HEK293T (cell line): ENCODE data around the gene ART1.

ENCODE experiments used
- CTCF ChIA-PET: fragments of 350-600 bp; formaldehyde crosslinking; extraction: SDS; loops from one replicate; lab custom pipeline; 2021; ENCODE audit warnings: antibody characterized with exemption, inconsistent platforms; lab: Yijun Ruan, JAX
- POLR2A ChIA-PET: fragments of 350-600 bp; formaldehyde crosslinking; extraction: SDS; loops from one replicate; lab custom pipeline; 2020; ENCODE audit warnings: antibody characterized with exemption, inconsistent platforms; lab: Yijun Ruan, JAX
- DNase-seq: peaks from one replicate; pipeline ENCODE4 v3.0.0; 2012; ENCODE audit warnings: mixed read lengths; ENCODE audit errors: extremely low spot score
- ARNT ChIP-seq: fragments of 450-650 bp; IDR thresholded peaks from 2 replicates; pipeline ENCODE4 v1.6.1; 2017; ENCODE audit warnings: mild to moderate bottlenecking
- BHLHE40 ChIP-seq: fragments of 450-650 bp; IDR thresholded peaks from 2 replicates; pipeline ENCODE4 v1.6.1; 2016; ENCODE audit warnings: mild to moderate bottlenecking, moderate library complexity, borderline replicate concordance
- CTBP1 ChIP-seq: fragments of 450-650 bp; IDR thresholded peaks from 2 replicates; pipeline ENCODE4 v1.6.1; 2016; ENCODE audit warnings: borderline replicate concordance
- ELF4 ChIP-seq: fragments of 450-650 bp; IDR thresholded peaks from 2 replicates; pipeline ENCODE4 v1.6.1; 2017; ENCODE audit warnings: antibody characterized with exemption
- FOXA1 ChIP-seq: fragments of 450-650 bp; IDR thresholded peaks from 2 replicates; pipeline ENCODE4 v1.6.1; 2016; ENCODE audit warnings: mild to moderate bottlenecking
- FOXK2 ChIP-seq: fragments of 450-650 bp; IDR thresholded peaks from 2 replicates; pipeline ENCODE4 v1.6.1; 2016; ENCODE audit warnings: mild to moderate bottlenecking
- FOXM1 ChIP-seq: fragments of 450-650 bp; IDR thresholded peaks from 2 replicates; pipeline ENCODE4 v1.6.1; 2017; ENCODE audit warnings: mild to moderate bottlenecking, borderline replicate concordance
- HDGF ChIP-seq: fragments of 450-650 bp; IDR thresholded peaks from 2 replicates; pipeline ENCODE4 v1.6.1; 2017; ENCODE audit warnings: antibody characterized with exemption, borderline replicate concordance
- L3MBTL2 ChIP-seq: fragments of 450-650 bp; conservative IDR thresholded peaks from 2 replicates; pipeline ENCODE4 v1.6.1; 2016; ENCODE audit warnings: mild to moderate bottlenecking
- LEF1 ChIP-seq: fragments of 450-650 bp; IDR thresholded peaks from 2 replicates; pipeline ENCODE4 v1.6.1; 2017; ENCODE audit warnings: mild to moderate bottlenecking, borderline replicate concordance
- NFRKB ChIP-seq: fragments of 450-650 bp; IDR thresholded peaks from 2 replicates; pipeline ENCODE4 v1.6.1; 2016; ENCODE audit warnings: mild to moderate bottlenecking, moderate library complexity
- SP1 ChIP-seq: fragments of 450-650 bp; IDR thresholded peaks from 2 replicates; pipeline ENCODE4 v1.6.1; 2017
- SUZ12 ChIP-seq: fragments of 450-650 bp; IDR thresholded peaks from 2 replicates; pipeline ENCODE4 v1.6.1; 2016; ENCODE audit warnings: mild to moderate bottlenecking
- TARDBP ChIP-seq: fragments of 450-650 bp; IDR thresholded peaks from 2 replicates; pipeline ENCODE4 v1.6.1; 2016
- ZNF384 ChIP-seq: fragments of 450-650 bp; IDR thresholded peaks from 2 replicates; pipeline ENCODE4 v1.6.1; 2016
- TF ChIP-seq, protein P1 (sequence below): fragments of 450-650 bp; IDR thresholded peaks from 2 replicates; pipeline ENCODE4 v1.6.1; 2016

The ART1 gene

DNA sequence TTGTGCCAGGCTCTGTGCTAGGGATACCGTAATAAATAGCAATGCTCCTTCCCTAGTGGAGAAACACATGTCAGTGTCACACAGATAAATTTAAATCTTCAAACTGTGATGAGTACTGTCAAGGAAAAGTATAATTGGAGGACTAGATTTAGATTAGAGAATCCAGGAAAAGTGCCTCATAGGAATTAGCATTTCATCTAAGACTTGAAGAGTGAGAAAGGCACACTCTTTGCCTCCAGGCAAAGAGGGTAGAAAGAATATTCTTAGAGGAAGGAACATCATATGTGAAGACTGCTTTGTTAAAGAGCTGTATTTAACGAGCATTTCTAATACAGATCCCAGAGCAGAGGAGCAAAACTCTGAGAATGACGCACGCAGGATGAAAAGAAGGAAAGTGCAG lies 34.1 kb upstream of the ART1 start:
- CTCF ChIA-PET = interaction anchor here (1.8 kb wide), 1 partner anchor 32 kb away, joined by 4 read pairs; no protein-coding TSS in a partner anchor
- TF ChIP-seq FOXA1 (no peak), SP1 (no peak), NFRKB (no peak), LEF1 (no peak), L3MBTL2 (no peak), HDGF (no peak), ELF4 (no peak)
- DNase-seq = no peak
- POLR2A ChIA-PET = no interaction called here

DNA sequence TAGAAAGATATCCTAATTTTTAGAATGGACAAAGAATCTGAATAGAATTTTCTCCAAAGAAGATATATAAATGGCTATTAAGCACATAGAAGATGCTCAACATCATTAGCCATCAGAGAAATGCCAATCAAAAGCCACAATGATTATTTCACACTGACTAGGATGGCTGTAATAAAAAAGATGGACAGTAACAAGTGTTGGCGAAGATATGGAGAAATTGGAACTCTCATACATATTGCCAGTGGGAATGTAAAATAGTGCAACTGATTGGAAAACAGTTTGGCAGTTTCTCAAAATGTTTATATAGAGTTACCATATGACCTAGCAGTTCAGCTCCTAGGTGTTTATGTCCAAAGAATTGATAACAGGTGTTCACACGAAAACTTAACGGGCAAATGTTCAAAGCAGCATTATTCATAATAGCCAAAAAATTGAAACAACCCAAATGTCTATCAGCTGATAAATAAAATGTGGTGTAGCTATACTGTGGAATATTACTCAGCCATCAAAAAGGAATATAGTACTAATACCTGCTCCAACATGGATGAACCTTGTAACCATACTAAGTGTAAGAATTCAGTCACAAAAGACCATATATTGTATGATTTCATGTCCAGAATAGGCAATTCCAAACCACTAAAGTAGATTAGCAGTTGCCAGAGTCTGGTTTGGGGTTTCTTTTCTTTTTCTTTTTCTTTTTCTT lies 32.8 kb upstream of the ART1 start:
- ChIA-PET POLR2A (no interaction called here), CTCF (no interaction called here)
- TF ChIP-seq ELF4 (no peak), CTBP1 (no peak), SP1 (no peak), TARDBP (no peak), ZNF384 (no peak), FOXK2 (no peak), ARNT (no peak), FOXM1 (no peak), HDGF (no peak), NFRKB (no peak), L3MBTL2 (no peak), FOXA1 (no peak), SUZ12 (no peak), LEF1 (no peak), BHLHE40 (no peak)
- TF ChIP-seq, protein P1, sequence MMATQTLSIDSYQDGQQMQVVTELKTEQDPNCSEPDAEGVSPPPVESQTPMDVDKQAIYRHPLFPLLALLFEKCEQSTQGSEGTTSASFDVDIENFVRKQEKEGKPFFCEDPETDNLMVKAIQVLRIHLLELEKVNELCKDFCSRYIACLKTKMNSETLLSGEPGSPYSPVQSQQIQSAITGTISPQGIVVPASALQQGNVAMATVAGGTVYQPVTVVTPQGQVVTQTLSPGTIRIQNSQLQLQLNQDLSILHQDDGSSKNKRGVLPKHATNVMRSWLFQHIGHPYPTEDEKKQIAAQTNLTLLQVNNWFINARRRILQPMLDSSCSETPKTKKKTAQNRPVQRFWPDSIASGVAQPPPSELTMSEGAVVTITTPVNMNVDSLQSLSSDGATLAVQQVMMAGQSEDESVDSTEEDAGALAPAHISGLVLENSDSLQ = no peak
- no peak for DNase-seq

GRCh38 chr11:3613998-3614741 lies 30.8 kb upstream of the ART1 start:
- POLR2A ChIA-PET = no interaction called here
- no peak for DNase-seq
- CTCF ChIA-PET = interaction anchor here (1.5 kb wide), 1 partner anchor 34 kb away, joined by 3 read pairs; no protein-coding TSS in a partner anchor
- no peak for TF ChIP-seq LEF1
- TF ChIP-seq CTBP1 = no peak
- no peak for TF ChIP-seq L3MBTL2
- no peak for TF ChIP-seq BHLHE40
- TF ChIP-seq FOXM1 = no peak
- no peak for TF ChIP-seq TARDBP
- TF ChIP-seq HDGF = no peak
- no peak for TF ChIP-seq FOXK2
- TF ChIP-seq ZNF384 = no peak
- TF ChIP-seq NFRKB = no peak
- no peak for TF ChIP-seq FOXA1
- TF ChIP-seq, protein P1 = no peak
- TF ChIP-seq SUZ12 = no peak
- no peak for TF ChIP-seq SP1
- TF ChIP-seq ARNT = no peak
- TF ChIP-seq ELF4 = no peak

GRCh38 chr11:3614742-3615171 lies 30.2 kb upstream of the ART1 start:
- ChIA-PET POLR2A (no interaction called here), CTCF (interaction anchor here (1.5 kb wide), 1 partner anchor 34 kb away, joined by 3 read pairs; no protein-coding TSS in a partner anchor)
- TF ChIP-seq FOXM1 (no peak), LEF1 (no peak), TARDBP (no peak), ARNT (no peak), SUZ12 (no peak), ELF4 (no peak), HDGF (no peak), BHLHE40 (no peak), FOXA1 (no peak), CTBP1 (no peak), SP1 (no peak)
- DNase-seq = no peak

DNA sequence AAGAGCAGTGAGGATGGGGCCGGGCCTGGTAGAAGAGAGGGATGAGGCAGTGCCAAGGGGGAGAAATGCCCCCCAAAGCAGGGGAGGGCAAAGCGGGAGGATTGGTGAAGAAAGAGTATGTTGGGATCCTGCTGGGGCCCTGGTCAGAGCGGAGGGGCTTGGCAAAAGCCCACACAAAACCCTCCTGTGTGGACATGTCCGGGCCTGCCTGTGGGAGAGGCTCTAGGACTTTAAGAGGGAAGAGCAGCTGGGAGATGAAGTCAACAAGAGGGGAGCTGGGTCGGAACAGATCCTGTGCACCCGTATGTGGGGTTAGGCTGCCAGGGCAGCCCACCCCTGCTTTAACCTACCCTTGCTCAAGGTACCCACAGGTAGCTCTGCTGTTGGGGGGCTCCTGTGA lies 28.9 kb upstream of the ART1 start:
- CTCF ChIA-PET = no interaction called here
- TF ChIP-seq BHLHE40 = no peak
- TF ChIP-seq ARNT = no peak
- TF ChIP-seq ELF4 = no peak
- no peak for TF ChIP-seq TARDBP
- no peak for DNase-seq
- POLR2A ChIA-PET = no interaction called here

DNA sequence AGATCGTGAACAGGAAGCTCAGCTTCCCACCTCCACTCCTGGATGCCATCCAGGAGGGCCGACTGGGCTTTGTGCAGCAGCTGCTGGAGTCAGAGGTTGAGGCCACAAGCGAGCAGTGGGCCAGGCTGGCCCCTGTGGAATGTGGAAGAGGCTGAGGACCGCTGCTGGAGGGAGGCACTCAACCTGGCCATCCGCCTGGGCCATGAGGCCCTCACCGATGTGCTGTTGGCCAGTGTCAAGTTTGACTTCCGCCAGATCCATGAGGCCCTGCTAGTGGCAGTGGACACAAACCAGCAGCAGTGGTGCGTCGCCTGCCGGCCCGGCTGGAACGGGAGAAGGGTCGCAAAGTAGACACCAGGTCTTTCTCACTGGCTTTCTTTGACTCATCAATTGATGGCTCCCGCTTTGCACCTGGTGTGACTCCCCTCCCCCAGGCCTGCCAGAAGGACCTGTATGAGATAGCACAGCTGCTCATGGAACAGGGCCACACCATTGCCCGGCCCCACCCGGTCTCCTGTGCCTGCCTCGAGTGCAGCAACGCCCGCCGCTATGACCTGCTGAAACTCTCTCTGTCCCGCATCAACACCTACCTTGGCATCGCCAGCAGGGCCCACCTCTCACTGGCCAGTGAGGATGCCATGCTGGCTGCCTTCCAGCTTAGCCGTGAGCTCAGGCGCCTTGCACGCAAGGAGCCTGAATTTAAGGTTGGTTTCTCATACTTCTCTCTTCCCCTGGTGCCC lies 28.0 kb upstream of the ART1 start:
- no peak for DNase-seq
- CTCF ChIA-PET = no interaction called here
- POLR2A ChIA-PET = no interaction called here
- no peak for TF ChIP-seq NFRKB
- no peak for TF ChIP-seq ARNT
- TF ChIP-seq FOXA1 = no peak
- no peak for TF ChIP-seq FOXK2
- TF ChIP-seq ZNF384 = no peak
- no peak for TF ChIP-seq SUZ12
- TF ChIP-seq L3MBTL2 = no peak
